ENCODE measurements around the gene MXD1. TPM values are rescaled to one million over a fixed set of nuclear protein-coding genes. Genes with fewer than 3 reads are reported as not detected.

MXD1 gene, protein sequence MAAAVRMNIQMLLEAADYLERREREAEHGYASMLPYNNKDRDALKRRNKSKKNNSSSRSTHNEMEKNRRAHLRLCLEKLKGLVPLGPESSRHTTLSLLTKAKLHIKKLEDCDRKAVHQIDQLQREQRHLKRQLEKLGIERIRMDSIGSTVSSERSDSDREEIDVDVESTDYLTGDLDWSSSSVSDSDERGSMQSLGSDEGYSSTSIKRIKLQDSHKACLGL
- total RNA-seq, result 10 to 100 TPM in 1 of 4 donors, 1 to 10 TPM in 3; 7.2 to 16.6 (median 8.8) TPM

DNA sequence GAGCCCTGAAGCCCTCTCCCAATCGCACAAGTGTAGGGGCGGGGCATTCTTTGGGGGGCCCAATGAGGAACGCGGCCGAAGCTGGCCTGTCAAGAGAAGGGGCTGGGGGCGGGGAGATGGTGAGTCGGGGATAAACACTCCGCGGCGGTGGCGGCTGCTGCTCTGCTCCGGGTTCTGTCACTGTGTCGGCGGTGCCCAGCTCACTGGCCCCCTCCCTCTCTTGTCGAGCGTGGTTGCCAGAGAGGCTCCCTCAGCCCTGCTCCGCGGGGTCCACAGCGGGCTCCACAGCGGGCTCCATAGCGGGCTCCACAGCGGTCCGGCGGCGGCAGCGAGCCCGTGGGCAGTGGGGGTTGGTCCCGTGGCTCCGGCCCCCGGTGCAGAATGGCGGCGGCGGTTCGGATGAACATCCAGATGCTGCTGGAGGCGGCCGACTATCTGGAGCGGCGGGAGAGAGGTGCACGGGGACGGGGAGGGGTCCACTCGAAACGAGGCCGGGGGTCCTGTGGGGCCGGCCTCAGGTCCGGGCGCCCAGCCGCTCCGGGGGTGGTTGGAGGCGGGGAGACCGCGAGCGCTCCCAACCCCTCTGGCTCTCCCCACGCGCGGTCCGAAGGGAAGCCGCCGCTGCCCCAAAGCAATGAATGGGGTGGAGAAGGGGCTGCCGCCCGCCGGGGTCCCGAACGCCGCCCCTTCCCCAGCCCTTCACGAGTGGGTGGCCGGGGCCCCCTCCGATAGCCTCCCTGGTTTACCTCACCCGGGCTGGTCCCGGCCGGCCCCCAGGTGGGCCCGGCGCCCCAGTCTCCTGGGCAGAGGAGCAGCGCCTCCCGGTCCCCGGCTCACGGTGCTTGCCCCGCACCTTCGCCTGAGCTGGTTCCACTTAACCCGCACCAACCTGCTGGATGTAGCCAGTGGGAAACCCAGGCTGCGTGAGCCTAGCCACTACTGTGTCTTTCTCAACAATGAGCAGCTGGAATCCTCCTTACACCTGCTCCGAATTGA, at the start of gene MXD1:
Gene MXD1 (plus strand): TSS at position 160 of the 996 bp plus-strand sequence. CDS start 222 bp downstream, at position 382.
- TF ChIP-seq, protein P1, sequence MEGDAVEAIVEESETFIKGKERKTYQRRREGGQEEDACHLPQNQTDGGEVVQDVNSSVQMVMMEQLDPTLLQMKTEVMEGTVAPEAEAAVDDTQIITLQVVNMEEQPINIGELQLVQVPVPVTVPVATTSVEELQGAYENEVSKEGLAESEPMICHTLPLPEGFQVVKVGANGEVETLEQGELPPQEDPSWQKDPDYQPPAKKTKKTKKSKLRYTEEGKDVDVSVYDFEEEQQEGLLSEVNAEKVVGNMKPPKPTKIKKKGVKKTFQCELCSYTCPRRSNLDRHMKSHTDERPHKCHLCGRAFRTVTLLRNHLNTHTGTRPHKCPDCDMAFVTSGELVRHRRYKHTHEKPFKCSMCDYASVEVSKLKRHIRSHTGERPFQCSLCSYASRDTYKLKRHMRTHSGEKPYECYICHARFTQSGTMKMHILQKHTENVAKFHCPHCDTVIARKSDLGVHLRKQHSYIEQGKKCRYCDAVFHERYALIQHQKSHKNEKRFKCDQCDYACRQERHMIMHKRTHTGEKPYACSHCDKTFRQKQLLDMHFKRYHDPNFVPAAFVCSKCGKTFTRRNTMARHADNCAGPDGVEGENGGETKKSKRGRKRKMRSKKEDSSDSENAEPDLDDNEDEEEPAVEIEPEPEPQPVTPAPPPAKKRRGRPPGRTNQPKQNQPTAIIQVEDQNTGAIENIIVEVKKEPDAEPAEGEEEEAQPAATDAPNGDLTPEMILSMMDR (IDR thresholded peaks at IDR 0.05; ENCODE audit: low read depth), result no peak

DNA sequence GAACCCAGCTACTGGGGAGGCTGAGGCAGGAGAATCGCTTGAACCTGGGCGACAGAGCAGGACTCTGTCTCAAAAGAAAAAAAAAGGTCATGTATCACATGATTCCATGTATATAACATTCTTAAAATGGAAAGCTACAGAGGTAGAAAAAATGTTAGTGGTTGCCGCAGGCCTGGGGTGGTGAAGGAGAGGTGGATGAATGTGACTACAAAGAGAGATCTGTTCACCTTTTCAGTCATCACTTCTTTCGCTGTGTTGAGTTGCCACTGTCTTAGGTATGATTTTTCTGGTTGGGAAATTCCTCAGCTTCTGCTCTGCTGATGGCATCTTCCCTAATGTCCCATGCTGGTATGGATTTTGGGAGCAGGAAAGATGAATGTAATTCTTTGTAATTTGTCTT, 26.5 kb upstream of the MXD1 start:
- TF ChIP-seq, protein P1 (IDR thresholded peaks at IDR 0.05; ENCODE audit: low read depth), result no peak

DNA sequence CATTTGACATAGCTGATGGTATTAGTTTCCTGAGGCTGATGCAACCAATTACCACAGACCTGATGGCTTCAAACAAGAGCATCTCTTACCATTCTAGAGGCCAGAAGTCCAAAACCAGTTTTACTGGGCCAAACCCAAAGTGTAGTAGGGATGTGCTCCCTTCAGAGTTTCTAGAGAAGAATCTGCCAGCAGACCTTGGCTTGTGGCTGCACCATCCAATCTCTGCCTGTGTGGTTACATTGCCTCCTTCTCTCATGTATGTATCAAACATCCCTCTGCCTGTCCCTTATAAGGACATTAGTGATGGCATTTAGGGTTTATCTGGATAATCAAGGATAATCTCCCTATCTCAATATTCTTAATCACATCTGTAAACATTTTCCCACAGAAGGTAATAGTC, 25.6 kb upstream of the MXD1 start:
- TF ChIP-seq, protein P1 (IDR thresholded peaks at IDR 0.05; ENCODE audit: low read depth), result no peak

DNA sequence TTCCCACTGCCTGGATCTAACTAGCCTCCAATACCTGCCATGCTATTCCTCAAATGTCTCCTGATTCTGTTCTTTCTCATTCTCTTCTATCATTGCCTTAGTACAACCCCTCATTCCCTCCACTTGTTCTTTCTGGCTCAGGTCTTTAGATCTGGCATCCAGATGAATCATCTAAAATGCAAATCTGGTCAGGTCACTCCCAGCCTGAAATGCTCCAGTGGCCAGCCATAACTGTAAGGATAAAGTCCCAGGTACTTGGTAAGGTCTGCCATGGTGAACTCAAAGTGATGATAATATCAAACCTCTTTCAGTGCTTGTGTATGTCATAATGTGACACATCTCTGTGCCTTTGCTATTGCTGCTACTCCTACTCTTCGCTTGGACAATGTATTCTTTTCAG, 24.0 kb upstream of the MXD1 start:
- TF ChIP-seq, protein P1 (IDR thresholded peaks at IDR 0.05; ENCODE audit: low read depth), result no peak

DNA sequence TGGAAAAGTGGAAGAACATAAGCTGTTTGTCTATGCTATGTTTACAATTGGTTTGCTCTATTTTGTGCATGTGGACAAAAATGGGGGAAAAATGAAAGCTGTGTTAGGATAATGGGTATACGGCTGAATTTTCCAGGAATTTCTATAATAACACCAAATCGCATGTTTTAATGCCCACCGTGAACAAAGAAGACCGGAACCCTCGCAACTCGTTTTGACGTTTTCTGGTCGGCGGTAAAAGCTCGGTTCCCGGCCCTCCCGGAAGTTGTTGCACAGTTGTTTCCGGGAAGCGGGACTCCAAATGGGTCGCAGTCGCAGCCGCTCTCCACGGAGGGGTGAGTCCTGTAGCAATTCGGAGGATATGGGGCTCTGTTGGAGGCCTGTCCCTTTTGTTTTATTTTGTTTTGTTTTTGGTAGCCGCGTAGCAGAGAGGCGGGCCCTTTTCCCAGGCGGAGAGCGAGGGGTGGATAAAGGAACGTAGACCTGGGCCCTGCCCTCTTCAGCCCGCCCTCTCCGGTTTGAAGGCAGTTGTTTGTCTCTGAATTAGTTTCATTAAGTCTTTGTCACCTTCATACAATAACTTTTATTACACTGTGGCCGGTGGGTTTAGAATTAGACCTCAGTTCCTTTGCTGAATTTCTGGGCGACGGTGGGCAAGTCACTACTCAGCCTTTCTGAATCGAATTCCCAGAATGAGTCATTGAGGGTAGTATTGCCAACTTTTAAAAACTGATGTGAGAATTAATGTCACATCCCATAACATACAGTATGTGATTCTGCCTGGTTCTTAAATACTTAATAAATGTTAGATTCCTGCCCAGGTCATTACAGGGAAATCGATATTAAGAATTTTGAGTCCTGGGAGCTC, 21.0 kb upstream of the MXD1 start, which contains the start of gene SNRNP27:
Gene SNRNP27 (plus strand): TSS at position 273 of the 868 bp plus-strand sequence. CDS start 29 bp downstream, at position 302.
- TF ChIP-seq, protein P1 (IDR thresholded peaks at IDR 0.05; ENCODE audit: low read depth), result no peak

DNA sequence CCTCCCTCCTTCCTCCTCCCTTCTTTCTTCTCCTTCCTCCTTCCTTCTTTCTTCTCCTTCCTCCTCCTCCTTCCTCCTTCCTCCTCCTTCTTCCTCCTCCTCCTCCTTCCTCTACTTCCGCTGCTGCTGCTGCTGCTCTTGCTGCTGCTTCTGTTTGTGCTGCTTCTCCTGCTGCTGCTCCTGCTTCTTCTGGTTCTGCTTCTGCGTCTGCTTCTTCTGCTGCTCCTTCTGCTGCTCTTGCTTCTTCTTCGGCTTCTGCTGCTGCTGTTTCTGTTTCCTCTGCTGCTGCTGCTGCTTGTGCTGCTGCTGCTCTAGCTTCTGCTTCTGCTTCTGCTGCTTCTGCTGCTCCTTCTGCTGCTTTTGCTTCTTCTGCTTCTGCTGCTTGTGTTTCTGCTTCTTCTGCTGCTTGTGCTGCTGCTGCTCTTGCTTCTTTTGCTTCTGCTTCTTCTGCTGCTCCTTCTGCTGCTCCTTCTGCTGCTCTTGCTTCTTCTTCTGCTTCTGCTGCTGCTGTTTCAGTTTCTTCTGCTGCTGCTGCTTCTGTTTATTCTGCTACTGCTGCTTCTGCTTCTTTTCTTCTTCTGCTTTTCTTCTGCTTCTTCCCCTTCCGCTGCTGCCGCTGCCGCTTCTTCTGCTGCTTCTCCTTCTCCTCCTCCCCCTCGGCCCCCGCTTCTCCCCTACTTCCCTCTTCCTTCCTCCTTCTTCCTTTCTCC, 12.5 kb upstream of the MXD1 start:
- TF ChIP-seq, protein P1 (IDR thresholded peaks at IDR 0.05; ENCODE audit: low read depth), result no peak

All from subcutaneous adipose tissue (tissue), 4 donors.